ENCODE measurements around the gene PSMD6.

GRCh38 chr3:64023187-64023860 lies at the start of gene PSMD6:
- peak; percentile 97 to 99 for TF ChIP-seq CTCF (conservative IDR thresholded peaks at IDR 0.05 in 1 of 2, IDR thresholded peaks at IDR 0.05 in 1 of 2; ENCODE audit: low read depth in 1 of 2, low read length in 2 of 2)
- no peak for TF ChIP-seq EZH2 (IDR thresholded peaks at IDR 0.05; ENCODE audit: low read length, missing control alignments)
